HuH-7 (cell line): Measurements from ENCODE around the gene CD58.

Source experiments
- DNase-seq: peaks from one replicate; pipeline ENCODE4 v3.0.0; 2011; ENCODE audit warnings: low spot score

Gene CD58

DNA sequence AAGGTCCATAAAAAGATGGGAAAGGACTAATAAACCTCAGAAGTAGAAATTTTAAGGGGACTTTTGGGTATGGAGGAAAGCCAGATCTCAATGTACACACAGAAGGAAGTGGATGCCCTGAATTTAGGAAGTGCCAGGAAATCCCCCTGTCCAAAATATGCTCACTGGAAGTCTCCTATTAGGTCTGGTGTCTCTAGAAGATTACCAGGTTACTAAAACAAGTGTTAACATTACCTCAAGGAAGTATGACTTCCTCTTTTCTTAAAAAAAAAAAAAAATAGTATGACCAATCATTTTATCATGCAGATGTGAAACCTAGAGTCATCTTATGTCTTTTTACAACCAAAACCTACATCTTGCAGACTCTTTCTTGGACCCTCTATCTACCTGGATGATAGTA lies 30.7 kb downstream of the CD58 start:
- DNase-seq: no peak

DNA sequence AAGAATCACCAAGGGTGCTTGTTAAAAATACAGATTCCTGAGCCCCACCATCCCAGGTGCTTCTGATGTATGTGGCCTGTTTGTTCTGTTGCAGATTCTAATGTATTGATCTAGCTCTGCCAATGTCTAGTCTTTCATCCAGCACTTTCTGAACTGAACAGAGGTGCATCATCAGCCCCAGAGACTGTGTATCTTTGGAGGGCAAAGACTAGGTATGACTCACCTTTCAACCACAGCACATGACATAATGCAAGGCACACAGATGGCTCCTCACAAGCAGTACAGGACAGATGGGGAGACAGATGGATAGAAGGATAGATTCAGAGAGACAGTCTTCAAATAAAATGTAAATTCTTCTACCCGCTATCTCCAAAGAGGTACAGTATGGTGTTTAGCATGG lies 32.3 kb downstream of the CD58 start:
- no peak for DNase-seq

DNA sequence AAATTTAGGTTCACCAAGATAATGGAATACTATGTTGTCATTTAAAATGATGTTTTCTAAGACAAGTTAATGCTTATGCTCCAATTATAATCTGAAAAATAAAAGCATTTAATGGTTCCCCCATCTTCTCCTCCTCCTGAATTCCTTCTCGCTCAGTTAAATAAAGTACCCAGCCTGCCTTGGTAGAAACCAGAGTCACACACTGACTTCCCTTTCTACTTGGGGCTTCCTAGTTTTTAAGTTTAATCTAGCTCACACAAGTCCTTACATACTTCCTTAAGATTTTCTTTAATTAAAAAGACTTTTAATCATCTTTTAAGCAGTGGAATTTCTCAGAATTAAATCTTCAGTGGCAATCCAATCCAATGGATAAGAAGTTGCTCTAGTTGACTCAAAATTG lies 32.9 kb downstream of the CD58 start:
- no peak for DNase-seq

DNA sequence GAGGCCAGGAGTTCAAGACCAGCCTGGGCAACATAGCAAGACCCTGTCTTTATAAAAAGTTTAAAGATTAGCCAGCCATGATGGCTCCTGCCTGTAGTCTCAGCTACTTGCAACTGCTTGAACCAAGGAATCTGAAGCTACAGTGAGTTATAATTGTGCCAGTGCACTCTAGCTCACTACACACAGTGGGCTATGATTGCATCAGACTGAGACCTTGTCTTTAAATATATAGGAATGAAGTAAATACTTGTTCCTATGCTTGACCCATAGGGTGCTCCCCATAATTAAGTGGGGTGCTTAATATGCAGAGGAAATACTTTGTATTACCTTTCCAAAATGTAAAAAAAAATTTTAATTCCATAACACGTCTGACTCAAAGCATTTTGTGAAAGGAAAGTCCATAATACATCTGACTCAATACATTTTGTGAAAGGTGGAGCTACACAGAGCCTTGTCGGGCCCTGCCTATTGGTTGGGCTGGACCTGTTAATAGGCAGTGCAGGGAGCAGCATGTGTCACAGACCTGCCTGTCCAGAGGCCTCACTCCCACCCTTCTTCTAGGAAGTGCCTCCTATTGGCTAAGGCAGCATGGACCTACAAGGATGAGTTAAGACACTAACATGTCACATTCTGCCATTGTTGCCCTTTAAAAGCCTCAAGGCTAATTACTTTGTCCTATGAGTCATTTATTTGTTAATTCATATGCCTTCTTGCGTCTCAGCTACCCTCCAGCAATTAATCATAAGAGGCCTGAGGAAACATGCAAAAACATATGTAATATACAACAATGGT lies 33.6 kb downstream of the CD58 start:
- DNase-seq: no peak

DNA sequence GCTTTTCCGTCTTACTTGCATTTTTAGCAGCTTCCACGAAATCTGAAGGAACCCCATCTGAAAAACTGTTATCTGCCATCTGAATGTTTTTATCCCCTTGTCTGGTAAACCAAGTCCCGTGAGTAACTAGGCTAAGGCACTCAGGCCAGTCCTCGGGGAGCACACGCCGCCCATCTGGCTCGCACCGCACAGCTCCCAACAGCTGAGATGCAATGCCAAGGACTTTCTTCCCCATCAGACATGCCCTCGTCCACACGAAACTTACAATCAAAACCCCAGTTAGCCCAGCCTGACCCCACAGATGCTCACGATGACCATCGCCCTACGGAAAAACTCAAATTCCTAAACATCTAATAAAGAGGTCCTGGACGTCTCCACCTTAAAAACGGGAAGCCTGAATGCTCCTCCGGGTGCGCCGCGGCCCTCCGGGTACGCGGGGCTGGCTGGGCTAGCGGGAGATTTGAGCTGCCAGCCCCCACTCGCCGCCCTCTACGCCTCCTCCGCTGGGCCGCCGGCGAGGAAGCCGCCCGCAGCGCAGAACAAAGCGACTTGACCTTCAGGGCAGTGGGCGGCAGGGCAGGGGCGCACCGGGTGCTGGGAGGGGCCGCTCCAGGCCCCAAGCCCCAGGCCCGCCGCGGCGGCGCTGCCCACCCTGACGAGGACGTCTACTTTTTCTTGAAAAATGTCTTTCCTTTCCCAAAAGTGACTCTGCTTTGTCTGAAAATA lies 36.6 kb downstream of the CD58 start:
- no peak for DNase-seq

DNA sequence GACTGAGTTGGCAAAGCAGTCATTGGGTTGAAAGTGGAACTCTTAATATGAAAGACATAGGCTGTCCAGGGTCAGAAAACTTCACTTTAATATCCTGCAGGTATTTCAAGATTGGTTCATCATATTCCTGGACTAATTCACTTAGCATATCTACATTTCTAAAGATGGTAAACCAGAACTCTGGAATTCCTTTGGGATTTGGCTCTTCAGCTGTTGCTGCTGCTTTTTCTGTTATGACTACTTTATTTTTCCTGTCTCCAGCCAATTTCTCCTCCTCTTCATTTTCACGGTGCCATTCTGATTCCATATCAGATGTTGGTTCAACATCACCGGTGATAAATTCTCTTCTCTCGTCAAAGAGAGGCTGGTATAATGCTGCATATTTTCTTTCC lies 37.4 kb downstream of the CD58 start:
- DNase-seq: no peak

DNA sequence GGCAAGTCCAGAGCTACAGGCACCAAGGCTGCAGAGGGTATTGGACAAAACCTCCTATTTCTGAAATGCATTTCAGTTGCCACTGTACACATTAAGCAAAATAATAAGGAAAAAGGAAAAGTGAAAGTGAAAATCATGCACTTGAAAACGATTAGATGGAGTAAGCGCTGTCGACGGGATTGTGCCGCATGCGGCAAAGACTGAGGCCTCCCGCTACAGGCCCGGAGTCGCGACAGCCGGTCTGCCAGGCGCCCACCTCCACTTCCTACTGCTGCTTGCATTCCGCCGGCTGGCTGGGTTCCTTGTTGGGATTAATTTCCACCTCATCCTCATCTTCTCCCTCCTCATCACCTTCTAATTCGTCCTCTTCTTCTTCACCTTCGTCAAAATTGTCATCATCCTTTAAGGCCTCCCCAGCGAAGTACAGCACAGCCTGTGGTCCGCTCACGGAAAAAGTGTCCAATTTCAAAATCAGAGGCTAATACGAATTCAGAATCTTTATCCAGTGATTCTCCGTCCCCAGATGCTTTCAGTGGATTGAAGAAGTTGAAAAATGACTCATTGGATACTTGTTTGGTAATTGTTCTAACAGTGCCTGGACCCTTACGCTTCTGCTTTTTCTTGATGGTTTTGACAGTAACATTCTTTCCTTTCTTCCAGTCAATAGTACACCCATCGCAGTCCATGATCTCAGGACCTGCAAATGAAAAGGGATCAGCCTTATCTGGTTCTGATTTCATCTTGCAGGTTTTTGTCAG lies 38.0 kb downstream of the CD58 start:
- DNase-seq: no peak

DNA sequence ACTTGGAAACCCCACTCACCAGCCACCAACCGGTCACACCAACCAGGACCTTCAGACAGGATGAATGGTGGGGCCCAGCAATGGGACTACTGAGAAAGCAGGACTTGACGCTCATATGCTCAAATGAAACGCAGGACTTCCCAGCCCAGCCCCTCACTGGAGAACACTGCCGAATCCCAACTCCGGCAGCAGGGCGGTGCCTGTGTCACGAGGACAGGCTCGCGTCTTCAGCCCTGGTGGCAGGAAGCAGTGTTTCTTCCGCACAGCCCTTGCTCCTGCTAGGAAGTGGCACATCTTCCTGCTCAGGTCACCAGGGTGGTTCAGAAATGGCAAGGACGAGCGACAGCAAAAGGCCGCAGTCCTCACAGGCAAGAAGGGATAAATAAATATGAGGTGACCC lies 38.9 kb downstream of the CD58 start:
- DNase-seq: no peak

DNA sequence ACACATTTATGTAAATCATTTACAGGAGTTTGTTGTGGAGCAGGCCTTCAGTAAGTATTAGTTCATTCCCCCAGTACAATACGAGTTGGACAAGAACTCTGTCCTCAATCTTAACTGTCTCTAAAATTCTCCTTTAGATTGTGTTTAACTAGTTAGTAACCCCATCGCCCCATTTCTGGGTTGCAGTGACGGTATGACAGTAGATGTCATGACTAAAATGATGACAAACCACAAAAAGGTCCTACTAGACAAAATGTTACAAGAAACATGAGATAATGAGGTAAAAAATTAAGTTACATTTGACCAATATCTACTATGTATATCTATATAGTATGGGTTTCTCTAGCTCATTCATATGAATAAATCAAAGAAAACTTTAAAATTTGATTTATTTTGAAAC lies 41.1 kb downstream of the CD58 start:
- no peak for DNase-seq

DNA sequence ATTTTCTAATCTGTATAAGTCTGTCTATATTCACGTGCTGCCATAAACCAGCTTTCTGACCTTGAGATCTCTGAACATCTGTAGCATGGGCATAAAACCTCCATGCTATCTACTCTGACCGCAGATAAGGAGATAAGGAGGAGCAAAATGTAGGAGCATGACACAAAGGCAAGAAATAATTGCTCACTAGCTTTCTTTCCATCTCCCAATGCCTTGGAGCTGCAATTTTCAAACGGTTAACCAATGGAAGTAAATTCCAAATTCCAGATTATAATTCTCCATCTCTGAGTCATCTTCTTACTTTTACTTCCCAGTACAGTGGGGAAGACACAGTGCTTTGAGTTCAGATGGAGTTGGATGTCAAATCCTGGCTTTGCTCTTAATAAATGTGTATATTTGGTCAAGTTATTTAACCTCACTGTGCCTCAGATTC lies 41.6 kb downstream of the CD58 start:
- DNase-seq: no peak

DNA sequence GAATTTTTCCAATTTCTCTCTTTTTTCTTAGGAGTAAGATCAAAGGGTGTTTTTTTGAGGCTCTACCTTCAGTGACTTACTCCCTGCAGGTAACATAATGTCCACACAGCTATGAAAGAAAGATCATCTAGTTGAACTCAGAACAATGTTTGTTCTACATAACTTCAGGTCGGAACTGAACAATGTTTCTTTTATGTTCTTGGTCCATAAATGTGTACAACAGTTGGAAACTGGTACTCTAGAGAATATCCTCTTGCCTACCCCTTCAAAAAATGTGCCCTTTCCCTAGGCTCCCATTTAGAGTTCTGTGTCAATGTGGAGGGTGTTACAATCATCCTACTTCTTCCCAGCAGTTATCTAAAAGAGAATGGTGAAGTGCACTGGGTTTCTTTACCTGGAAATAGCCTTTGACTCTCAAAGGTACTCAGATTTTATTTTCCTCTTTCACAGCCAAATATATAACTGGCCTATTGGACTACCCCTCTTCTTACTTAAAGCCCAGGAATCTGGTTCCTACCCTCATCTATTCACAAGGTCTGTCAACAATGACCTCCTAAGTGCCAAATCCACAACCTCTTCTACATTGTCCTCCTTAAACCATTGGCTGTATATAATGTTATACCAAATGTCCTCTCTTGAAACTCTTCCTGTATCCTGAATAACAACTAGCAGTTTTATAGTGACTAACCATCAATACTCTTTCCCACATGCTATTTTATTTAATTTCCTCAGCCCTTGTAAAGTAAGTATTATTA lies 42.3 kb downstream of the CD58 start:
- no peak for DNase-seq

DNA sequence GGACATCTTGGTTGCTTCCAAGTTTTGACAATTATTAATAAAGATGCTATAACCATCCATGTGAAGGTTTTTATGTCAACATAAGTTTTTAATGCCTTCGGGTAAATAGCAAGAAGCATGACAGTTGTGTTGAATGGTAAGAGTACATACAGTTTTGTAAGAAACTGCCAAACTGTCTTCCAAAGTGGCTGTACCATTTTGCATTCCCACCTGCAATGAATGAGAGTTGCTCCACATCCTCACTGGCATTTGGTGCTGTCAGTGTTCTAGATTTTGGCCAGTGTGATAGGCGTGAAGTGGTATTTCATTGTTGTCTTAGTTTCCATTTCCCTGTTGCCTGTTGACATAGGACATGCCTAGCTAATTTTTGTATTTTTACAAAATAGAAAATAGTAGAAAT lies 45.4 kb downstream of the CD58 start:
- DNase-seq: no peak

DNA sequence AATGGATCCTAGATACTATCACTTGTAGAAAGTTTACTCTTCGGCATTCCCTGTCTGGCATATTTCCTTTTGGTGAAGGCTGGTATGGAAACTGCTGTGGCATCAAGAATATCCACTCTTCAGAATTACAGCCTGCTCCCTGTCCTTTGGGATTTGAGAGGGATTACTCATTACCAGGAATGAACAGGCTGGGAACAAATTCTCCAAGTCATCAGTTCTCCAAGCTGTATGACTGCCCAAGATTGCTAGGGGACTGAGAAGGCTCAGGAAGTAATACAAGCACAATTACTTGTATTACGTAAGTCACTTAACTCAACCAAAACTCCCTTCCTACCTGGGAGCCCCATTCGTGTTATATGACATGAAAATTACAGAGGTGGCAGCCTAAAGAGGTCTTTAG lies 49.6 kb downstream of the CD58 start:
- DNase-seq: no peak

DNA sequence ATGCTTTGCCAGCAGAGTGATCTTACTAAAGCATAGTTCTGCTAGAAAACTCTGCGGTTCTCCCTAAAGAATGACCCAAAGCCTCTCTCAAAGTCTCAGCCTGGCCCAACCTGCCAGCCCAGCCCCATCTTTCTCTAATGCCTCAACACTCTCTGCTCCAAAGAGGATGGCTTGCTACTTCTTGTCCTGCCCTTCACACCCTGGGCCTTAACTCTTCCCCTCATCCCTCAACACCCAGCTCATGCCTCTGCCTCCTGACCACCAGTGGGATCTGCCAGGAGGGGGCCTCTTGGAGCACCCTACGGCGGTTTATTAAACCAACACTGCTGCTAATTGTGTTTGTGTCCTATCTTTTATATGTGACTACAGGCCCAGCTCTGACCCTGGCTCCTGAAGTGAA lies 52.4 kb downstream of the CD58 start:
- DNase-seq: no peak

DNA sequence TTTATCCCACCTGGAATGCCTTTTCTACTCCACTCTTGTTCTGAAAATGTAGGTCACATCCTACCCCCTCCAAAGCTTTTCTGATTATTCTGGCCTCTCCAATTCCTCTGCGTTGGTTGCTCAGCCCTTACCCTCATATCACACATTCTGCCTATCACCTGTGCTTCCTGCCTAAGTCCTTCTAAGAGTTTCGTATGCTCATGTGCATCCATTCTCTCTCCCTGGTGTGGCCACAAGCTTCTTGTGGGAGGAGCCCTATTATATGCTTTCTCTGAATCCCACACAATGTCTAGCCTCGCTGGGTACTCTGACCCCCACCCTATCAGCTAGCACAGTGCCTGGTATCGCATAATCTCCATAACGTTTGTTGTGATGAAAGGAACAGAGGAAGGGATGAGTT lies 54.2 kb downstream of the CD58 start:
- no peak for DNase-seq

DNA sequence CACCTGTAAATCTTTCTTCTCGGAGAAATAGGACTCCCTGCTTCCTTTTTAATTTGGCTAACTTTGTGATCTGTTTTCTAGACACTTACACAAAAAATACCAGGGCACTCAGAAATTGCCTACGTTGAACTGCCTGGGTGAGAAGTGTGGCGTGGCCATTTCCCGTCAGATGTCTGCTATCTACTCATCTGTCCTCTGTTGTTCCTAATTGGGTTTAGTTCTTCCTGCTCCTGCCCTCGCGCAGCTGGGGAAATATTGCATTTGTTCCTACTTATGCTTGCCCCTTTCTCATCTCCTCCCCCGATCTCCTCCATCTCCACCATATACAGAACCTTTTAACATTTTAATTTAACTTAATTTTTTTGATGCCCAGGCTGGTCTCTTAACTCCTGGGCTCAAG lies 55.1 kb downstream of the CD58 start:
- no peak for DNase-seq

DNA sequence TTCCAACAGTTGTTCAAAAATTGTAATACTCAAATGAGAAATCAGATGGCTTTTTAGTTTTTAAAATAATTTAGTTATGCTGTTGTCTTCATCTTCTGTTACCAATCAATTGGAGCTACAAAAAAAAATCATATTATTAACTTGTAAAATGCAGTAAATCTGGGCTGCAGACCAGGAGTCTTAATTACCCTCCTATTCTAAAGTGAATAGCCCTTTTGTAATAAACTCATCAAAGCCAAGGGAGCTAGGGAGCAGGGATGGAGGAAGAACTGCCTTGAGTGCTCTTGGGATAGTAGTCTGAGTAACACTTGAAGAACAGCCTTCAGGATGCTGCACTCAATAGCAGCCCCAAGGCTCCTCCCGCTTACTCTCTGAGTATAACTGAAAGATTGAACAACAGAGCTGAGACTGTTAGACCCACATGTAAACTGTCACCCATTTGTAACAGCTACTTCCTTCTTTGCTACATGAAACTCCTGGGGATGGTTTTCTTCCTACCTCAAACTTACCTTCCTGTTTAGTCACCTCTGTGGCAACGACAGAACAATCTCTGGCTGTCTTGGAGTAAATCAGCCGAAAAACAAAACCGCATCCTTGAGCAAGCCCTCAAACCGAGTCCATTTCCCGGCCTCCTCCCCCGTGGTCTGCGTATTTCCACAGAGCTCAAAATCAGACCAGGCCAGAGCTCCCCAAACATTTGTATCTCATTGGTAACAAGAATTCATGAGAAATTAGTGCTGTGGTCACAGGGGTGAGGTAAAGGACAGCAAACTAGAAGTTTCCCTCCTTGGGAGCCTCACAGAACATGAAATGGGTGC lies 55.9 kb downstream of the CD58 start:
- no peak for DNase-seq

DNA sequence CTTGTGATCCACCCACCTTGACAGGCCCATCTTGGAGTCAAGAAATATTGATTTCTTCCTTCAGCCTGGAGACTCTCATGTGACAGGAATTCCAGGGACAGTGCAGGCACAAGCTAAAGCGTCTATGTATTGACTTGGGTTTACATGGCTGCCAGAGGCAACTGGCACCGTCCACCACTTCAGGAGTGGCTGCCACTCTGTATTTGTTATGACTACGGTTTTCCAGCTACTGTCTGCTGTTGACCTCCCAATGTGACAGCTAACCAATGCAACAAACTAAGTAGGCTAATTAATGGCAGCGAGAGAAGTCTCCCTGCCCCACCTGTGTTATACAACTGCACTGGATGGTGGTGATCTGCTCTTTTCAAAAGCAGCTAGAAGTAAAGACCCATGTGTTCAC lies 56.9 kb downstream of the CD58 start:
- DNase-seq: no peak

DNA sequence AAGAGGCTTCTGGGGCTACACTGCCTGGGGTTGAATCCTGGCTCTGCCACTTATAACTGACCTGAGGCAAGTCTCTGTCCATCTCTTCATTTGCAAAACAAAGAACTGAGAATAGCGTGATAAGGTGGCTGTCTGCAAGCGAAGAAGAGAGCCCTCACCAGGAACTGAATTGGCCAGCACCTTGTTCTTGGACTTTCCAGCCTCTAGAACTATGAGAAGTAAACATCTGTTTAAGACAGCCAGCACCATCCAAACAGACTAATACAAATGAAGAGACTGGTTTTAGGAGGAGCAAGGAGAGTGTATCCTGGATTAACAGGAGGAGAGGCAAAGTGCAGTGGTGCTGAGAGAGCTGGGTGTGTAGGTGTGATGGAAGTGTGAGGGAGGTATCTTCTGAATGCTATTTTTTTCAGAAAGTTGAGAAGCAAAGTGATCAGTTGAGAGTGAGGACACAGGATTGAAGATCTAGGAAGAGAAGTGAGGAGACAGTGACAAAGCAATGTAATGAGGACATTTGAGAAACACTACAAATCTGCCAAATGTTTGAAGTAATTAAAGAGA lies 59.3 kb downstream of the CD58 start:
- no peak for DNase-seq

DNA sequence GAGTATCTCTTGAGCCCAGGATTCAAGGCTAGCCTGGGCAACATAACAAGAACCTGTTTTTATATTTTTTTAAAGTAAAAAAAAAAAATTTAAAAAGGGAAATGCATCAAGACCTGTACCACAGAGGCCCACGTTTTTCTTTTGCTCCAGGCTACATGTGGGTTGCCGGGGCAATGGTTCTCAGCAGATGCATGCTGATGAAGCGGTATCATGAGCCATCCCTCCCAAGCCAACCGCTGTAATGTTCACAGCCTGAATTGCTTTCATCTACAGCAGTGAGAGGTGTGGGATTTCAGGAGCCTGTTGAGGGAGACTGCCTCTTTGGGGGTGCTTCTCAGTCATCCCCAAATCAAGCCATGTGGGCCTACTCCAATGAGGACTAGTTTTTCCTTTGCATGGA lies 60.5 kb downstream of the CD58 start:
- no peak for DNase-seq
